ENCODE measurements around the gene SREK1.

The SREK1 gene

DNA sequence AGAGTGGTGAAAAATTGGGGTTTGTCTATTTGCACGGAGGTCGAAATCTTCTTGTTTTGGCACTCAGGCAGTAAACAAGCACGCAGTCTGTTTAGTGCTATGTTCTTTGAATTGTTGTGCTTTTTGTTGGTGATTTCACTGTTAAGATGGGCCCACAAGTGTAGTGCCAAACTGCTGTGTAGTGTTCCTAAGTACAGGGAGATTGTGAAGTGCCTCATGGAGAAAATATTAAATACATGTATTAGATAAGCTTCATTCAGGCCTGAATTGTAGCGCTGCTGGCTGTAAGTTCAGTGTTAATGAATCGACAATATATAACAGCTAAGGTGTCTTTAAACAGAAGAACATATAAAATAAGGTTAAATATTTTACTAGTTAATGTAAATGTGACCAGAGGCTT is 17.3 kb downstream of the SREK1 start:
- no peak for DNase-seq (ENCODE audit: low read depth in 1 of 2, low spot score in 1 of 2)

DNA sequence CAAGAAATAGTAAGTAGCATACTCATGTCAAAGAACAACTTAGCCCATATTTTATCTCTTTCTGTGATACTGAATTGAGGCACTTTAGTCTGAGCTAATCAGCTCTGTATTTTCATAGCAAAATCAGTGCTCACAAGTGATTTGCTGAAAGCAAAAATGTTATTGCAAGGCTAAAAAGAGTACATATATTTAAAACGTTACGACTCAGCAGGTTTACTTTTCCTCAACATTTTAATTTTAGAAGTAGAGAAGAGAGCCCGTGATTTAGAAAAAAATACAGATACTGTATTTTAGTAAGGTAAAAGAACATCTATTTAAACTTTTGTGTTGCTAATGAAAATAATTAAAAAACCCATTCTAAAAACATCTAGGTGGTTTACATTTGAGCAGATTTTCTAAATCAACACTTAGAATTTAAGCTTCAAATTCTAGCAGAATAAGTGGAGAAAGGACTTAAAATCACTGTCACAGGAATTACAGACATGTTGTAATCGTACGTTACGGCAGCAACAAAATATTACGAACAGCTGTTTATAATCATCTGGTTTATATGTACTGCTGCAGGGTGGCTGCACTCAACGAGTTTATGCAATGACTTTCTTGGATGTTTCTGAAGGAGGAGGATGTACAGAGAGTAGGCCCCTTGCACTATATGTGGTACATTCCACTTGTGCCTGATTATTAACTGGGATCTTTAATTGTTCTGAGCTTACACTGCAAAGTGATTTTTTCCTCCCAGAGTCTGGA is 20.1 kb downstream of the SREK1 start:
- no peak for DNase-seq (ENCODE audit: low read depth in 1 of 2, low spot score in 1 of 2)

DNA sequence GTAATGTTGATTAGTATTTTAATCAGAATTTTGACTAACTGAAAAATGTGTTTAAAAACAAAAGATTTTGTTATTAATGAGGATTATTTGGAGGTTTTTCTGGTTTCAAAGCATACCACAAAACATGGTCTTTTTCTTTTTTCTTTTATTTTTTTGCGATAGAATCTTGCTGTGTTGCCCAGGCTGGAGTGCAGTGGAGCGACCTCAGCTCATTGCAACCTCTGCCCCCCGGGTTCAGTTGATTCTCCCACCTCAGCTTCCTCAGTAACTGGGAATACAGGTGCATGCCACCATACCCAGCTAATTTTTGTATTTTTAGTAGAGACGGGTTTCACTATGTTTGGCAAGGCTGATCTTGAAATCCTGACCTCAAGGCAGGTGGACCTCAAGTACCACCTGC is 24.1 kb downstream of the SREK1 start:
- DNase-seq (ENCODE audit: low read depth in 1 of 2, low spot score in 1 of 2): no peak

DNA sequence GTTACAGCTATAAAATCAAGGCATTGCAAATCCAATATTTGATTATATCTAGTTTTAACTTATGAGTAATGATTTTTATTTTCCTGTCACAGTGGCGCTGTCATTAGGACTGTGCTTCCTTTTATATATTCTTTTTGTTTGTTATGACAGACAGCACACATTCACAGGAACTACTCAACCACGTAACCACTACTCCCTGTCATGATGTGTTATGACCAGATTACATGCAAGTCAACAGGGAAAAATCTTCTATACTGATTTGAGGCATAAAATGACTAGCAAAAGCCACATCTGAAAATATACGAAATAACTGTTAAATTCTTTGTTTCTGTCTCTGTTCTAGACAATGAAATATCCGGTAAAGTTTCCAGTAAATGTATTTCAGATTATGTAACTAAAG is 25.4 kb downstream of the SREK1 start:
- no peak for DNase-seq (ENCODE audit: low read depth in 1 of 2, low spot score in 1 of 2)

- DNase-seq (ENCODE audit: low read depth in 1 of 2, low spot score in 1 of 2): no peak
Observed at GRCh38 chr5:66170195-66170919, 26.3 kb downstream of the SREK1 start.

GRCh38 chr5:66171349-66172344 is 27.5 kb downstream of the SREK1 start:
- peak in 1 of 2 donors; percentile 3 for DNase-seq (ENCODE audit: low read depth in 1 of 2, low spot score in 1 of 2)

DNA sequence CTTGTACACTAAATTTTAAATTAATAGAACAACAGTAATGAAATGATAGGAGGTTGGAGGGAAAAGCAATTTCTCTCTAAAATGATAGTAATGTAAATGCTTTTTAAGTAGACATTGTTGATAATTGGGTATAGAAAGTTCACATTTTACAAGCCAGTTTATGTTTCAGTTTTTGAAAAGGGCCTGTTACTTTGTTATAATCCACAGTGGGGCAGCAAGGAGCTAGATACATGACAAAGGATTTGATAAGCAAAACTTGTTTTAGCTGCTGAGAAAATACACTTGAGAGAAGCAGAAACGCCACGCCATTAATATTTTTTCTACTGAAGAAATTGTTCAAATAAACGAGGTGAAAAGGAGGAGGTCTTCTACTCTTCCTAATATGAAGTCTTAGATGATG is 30.2 kb downstream of the SREK1 start:
- DNase-seq (ENCODE audit: low read depth in 1 of 2, low spot score in 1 of 2): no peak

GRCh38 chr5:66178799-66179198 is 34.7 kb downstream of the SREK1 start:
- no peak for DNase-seq (ENCODE audit: low read depth in 1 of 2, low spot score in 1 of 2)

DNA sequence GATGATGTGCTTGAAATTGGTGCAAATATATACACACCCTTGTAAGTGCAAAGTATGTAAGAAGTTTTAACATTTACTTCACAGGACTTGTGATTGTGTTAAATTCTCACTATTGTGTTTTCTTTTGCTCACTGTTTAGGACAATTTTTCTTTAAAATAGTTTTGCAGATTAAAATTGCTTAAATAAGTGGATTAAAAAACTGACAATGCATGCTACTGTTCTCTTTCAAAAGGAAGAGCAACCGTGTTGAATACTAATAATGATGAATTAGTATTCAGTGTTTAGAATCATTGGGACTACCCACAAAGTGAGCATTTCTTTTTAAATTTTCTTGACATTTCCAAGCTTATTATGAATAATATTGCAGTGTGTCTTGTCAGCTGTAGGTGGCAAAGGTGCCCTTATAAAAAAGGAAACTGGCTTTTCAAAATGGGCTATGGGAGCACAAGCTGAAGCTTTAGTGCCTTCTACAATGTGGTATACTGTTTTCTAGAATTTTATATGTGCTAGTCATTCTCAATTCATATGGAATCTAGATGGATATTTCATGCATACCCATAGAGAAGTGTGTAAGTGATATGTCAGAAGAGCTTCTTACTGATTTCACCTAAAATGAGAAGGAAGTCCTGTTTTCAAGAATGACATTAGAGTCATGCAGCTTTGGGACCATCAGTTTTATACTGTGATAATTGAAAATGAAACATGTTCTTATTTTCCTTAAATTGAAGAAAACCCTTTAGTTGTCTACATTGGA is 35.4 kb downstream of the SREK1 start:
- DNase-seq (ENCODE audit: low read depth in 1 of 2, low spot score in 1 of 2): no peak

- DNase-seq (ENCODE audit: low read depth in 1 of 2, low spot score in 1 of 2): no peak
Observed at GRCh38 chr5:66180282-66181155, 36.4 kb downstream of the SREK1 start.

DNA sequence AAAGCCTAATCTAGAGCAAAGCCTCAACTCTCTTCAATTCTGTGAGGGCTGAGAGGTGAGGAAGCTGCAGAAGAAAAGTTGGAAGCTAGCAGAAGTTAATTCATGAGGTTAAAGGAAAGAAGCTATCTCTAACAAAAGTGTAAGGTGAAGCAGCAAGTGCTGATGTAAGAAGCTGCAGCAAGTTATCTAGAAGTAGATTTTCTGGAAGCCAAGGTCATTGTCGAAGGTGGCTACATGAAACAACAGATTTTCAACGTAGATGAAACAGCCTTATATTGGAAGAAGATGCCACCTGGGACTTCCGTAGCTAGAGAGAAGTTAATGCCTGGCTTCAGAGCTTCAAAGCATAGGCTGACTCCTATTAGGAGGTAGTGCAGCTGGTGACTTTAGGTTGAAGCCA is 42.0 kb downstream of the SREK1 start:
- no peak for DNase-seq (ENCODE audit: low read depth in 1 of 2, low spot score in 1 of 2)

DNA sequence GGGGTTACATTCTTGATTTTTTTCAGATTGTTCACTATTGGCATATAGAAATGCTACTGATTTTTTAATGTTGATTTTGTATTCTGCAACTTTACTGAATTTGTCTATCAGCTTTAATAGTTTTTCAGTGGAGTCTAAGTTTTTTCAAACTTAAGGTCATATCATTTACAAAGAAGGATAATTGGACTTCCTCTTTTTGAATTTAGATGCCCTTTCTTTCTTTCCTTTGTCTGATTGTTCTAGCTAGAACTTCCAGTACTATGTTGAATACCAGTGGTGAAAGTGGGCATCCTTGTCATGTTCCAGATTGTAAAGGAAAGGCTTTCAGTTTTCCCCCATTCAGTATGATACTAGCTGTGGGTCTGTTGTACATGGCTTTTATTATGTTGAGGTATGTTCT is 49.3 kb downstream of the SREK1 start:
- no peak for DNase-seq (ENCODE audit: low read depth in 1 of 2, low spot score in 1 of 2)

DNA sequence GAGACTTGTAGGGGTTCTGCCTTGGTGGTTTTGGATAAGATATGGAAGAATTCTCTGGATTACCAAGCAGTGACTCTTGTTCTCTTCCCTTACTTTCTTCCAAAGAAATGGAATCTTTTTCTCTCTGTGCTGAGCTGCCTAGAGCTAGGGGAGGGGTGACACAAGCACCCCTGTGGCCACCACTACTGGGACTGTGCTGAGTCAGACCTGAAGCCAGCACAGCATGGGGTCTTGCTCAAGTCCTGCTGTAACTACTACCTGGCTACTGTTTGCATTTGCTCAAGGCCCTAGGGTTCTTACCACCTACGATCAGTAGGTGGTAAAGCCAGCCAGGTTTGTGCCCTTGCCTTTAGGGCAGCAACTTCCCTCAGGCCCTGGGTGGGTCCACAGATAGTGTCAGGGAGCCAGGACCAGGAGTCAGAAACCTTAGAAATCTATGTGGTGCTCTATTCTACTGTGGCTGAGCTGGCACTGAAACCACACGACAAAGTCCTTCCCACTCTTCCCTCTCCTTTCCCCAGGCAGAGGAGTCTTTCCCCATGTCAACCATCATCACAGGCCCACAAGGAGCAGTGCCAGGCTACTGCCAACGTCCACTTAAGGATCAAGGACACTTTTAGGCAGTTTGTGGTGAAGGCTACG is 53.8 kb downstream of the SREK1 start:
- no peak for DNase-seq (ENCODE audit: low read depth in 1 of 2, low spot score in 1 of 2)

DNA sequence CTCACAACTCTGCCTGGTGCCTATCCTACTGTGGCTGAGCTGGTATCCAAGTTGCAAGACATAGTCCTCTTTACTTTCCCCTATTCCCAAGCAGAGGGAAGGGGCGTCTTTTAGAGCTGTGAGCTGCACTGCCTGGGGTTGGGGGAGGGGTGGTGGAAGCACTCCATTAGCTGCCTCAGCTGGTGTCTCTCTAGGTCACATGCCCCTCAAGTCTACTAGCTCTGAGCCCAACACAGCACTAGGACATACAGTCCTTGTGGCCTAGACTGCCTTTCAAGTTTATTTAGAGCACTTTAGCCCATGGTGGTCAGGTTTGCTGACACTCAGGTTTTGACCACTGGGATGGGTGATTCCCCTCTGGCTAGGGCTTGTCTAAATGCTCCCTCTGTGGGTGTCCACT is 54.7 kb downstream of the SREK1 start:
- DNase-seq (ENCODE audit: low read depth in 1 of 2, low spot score in 1 of 2): no peak

GRCh38 chr5:66203531-66203930 is 59.4 kb downstream of the SREK1 start:
- DNase-seq (ENCODE audit: low read depth in 1 of 2, low spot score in 1 of 2): no peak

DNA sequence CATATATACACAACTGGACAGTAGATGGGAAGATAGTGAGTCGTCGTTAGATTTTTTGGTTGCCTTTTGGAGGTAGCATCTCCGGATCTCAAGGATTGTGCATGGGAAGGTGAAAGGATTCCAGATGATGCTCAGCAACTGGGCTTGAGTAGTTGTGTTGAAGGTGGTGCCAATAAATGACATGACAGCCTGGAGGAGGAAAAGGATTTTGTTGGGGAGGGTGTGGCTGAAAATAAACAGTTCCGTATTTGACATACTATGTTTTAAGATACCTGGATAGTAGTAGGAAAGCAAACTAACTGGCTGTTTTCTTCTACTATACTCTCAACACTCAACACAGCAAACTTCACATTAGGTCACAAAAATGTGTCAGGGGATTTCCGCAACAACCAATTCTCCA is 62.4 kb downstream of the SREK1 start:
- DNase-seq (ENCODE audit: low read depth in 1 of 2, low spot score in 1 of 2): no peak

- no peak for DNase-seq (ENCODE audit: low read depth in 1 of 2, low spot score in 1 of 2)
Observed at GRCh38 chr5:66207800-66208561, 63.9 kb downstream of the SREK1 start.

- DNase-seq (ENCODE audit: low read depth in 1 of 2, low spot score in 1 of 2): no peak
Observed at GRCh38 chr5:66209350-66209749, 65.2 kb downstream of the SREK1 start.

- no peak for DNase-seq (ENCODE audit: low read depth in 1 of 2, low spot score in 1 of 2)
Observed at GRCh38 chr5:66209794-66210193, 65.7 kb downstream of the SREK1 start.
